Gastroesophageal sphincter (tissue), 3 donors: ENCODE results near the gene EVI5L.

Experiments used
- EP300 ChIP-seq: sonication (generic); formaldehyde crosslinking; IDR thresholded peaks from one replicate; pipeline ENCODE4 v1.6.1; 2017; ENCODE audit warnings: antibody characterized with exemption, mild to moderate bottlenecking
- POLR2A ChIP-seq, 2 donors: fragments of 450-650 bp; IDR thresholded peaks; one replicate each; pipeline ENCODE4 v1.6.1; 2017; ENCODE audit warnings: antibody characterized with exemption in 2 of 2, mild to moderate bottlenecking in 2 of 2, moderate library complexity in 1 of 2
- POLR2AphosphoS5 ChIP-seq: sonication (generic); formaldehyde crosslinking; IDR thresholded peaks from one replicate; pipeline ENCODE4 v1.6.1; 2017; ENCODE audit warnings: antibody characterized with exemption
- TF ChIP-seq, protein P1 (sequence below), 4 experiments: fragments of 200-600 bp in 2 of 4; fragments of 450-650 bp in 2 of 4; sonication (generic) in 1 of 4; IDR thresholded peaks; one replicate each; pipeline ENCODE4 v1.5.1; 2017 to 2019; ENCODE audit warnings: antibody characterized with exemption in 4 of 4, mild to moderate bottlenecking in 2 of 4, moderate library complexity in 2 of 4

- TF ChIP-seq POLR2AphosphoS5 = no peak
- TF ChIP-seq, protein P1, sequence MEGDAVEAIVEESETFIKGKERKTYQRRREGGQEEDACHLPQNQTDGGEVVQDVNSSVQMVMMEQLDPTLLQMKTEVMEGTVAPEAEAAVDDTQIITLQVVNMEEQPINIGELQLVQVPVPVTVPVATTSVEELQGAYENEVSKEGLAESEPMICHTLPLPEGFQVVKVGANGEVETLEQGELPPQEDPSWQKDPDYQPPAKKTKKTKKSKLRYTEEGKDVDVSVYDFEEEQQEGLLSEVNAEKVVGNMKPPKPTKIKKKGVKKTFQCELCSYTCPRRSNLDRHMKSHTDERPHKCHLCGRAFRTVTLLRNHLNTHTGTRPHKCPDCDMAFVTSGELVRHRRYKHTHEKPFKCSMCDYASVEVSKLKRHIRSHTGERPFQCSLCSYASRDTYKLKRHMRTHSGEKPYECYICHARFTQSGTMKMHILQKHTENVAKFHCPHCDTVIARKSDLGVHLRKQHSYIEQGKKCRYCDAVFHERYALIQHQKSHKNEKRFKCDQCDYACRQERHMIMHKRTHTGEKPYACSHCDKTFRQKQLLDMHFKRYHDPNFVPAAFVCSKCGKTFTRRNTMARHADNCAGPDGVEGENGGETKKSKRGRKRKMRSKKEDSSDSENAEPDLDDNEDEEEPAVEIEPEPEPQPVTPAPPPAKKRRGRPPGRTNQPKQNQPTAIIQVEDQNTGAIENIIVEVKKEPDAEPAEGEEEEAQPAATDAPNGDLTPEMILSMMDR (IDR thresholded peaks at IDR 0.05) = no peak
- TF ChIP-seq POLR2A (IDR thresholded peaks at IDR 0.05) = no peak
- no peak for TF ChIP-seq EP300
Measured at GRCh38 chr19:7909471-7910067, 79.6 kb downstream of the EVI5L start.
